ENCODE data around the gene PADI4. TPM values are rescaled to one million over a fixed set of nuclear protein-coding genes. Genes with fewer than 3 reads are reported as not detected.

The PADI4 gene
- total and polyA plus RNA-seq, 12 donors = 0.05 to 0.72 (median 0.27) TPM; not detected in 5

DNA sequence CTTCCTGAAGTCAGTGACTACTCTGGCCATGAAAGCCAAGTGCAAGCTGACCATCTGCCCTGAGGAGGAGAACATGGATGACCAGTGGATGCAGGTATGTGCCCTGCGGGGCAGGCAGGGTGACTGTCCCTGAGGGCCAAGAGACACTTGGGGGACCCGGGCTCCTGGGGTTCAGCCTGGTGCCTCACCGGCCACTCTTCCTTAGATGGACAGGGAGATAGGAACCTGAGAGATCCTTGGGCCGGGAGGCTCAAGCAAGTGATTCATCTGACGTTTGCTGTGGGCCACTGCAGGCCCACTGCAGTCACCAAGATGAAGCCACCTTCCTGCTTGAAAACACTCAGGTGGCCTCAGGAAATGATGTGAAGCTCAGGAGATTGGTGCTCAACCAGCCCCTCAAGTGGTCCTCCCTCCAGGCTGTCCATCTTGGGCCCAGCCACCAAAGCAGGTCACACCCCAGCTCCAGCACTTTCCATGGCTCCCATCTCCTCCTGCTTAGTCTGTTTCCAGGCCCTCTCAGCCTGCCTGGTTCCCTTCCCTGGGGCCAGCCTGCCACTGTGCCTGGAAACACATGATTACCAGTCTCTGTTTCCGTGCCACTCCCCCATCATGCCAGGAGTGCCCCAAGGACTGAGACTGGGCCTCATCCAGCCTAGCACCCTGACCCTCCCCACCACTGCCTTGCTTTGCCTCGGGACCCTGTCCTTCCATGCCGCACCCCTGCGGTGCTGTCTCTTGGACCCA is 38.2 kb downstream of the PADI4 start:
- no peak for DNase-seq
- intact Hi-C loops (cut with DNase I) = no loop called here
- H3K36me3 ChIP-seq (replicated peaks in 1 of 2) = no peaks in the 10 kb centered on the region
- no peaks in the 10 kb centered on the region for H3K9me3 ChIP-seq (replicated peaks in 1 of 3)
- WGBS, 4 donors = 79 to 89% (median 84%) methylated on average over 6 to 9 of the region's 9 CpGs
- no peak overlapping the region for H3K4me3 ChIP-seq
- no peaks in the 10 kb centered on the region for H3K27me3 ChIP-seq
- no peak overlapping the region for H3K27ac ChIP-seq
- H3K4me1 ChIP-seq (replicated peaks in 1 of 2) = no peaks in the 10 kb centered on the region
- no peak for TF ChIP-seq POLR2A (IDR thresholded peaks at IDR 0.05)
- TF ChIP-seq, protein P1, sequence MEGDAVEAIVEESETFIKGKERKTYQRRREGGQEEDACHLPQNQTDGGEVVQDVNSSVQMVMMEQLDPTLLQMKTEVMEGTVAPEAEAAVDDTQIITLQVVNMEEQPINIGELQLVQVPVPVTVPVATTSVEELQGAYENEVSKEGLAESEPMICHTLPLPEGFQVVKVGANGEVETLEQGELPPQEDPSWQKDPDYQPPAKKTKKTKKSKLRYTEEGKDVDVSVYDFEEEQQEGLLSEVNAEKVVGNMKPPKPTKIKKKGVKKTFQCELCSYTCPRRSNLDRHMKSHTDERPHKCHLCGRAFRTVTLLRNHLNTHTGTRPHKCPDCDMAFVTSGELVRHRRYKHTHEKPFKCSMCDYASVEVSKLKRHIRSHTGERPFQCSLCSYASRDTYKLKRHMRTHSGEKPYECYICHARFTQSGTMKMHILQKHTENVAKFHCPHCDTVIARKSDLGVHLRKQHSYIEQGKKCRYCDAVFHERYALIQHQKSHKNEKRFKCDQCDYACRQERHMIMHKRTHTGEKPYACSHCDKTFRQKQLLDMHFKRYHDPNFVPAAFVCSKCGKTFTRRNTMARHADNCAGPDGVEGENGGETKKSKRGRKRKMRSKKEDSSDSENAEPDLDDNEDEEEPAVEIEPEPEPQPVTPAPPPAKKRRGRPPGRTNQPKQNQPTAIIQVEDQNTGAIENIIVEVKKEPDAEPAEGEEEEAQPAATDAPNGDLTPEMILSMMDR (IDR thresholded peaks at IDR 0.05) = no peak

DNA sequence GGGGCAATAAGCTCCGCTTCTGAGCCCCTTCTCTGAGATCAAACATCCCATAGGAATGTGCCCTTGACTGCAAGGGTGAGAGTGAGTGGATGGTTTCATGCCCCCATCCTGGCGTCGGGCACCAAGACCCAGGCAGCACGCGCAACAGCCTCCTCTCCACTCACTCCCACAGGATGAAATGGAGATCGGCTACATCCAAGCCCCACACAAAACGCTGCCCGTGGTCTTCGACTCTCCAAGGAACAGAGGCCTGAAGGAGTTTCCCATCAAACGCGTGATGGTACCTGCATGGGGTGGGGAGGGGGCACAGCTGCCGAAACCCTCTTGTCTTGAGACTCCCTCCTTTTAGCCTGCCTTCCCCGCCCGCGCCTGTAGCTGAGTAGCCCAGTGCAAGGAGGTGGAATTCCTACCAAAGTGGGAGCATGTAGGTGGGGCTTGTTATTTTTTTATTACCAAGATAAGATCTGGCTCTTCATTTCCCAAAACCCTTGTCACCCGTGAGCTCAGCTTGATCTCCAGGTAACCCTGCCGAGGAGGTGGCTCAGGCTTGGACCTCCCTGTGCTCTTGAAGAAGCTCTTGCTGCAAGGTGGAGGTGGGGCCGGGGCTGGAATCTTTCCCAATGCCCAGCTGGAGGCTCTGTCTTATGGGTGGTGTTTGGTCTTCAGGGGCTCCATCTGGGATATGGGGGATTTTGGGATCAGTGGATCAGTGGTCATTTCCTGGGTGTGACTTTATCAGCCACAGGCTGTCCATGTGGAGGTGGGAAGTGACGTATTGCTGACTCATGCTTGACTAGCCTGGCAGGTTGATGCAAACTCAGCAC is 40.0 kb downstream of the PADI4 start:
- no peak overlapping the region for H3K4me3 ChIP-seq
- 68 to 80% (median 73%) methylated on average over 13 to 19 of the region's 19 CpGs for WGBS, 4 donors
- no peak for TF ChIP-seq POLR2A (IDR thresholded peaks at IDR 0.05)
- TF ChIP-seq, protein P1 (IDR thresholded peaks at IDR 0.05) = no peak
- no peak overlapping the region for H3K27ac ChIP-seq
- H3K9me3 ChIP-seq (replicated peaks in 1 of 3) = no peaks in the 10 kb centered on the region
- no peaks in the 10 kb centered on the region for H3K27me3 ChIP-seq
- H3K36me3 ChIP-seq (replicated peaks in 1 of 2) = no peaks in the 10 kb centered on the region
- no peak for DNase-seq
- intact Hi-C loops (cut with DNase I) = no loop called here
- no peaks in the 10 kb centered on the region for H3K4me1 ChIP-seq (replicated peaks in 1 of 2)

DNA sequence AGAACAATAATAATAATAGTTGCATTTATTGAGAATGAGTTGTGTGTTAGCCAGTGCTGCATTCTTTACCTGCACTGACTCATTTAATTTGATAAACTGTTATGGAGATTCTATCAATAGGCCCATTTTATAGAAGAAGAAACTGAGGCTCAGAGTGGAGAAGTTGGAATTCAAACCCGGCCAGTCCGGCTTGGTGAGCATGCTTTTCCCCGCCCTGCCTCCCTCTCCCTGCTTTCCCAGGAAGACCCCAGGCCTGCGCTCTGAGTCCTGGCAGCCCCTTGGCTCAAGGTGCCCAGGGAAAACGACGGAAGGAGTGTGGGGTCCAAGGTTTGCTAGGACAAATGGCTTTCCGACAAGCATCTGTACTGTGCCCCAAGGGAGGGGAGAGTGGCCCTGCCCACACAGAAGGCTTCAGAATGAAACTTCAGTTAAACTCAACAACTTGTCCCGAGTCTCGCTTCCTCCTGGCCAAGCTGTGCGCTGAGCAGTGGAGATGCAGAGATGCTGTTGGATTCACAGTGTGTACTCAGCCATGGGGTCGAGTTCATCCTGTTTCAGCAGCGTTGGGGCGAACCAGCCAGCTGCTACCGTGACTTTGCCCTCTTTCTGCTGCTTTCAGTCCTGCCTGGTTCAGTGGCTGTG is 40.7 kb downstream of the PADI4 start:
- TF ChIP-seq, protein P1 (IDR thresholded peaks at IDR 0.05) = no peak
- no peak for TF ChIP-seq POLR2A (IDR thresholded peaks at IDR 0.05)
- no peaks in the 10 kb centered on the region for H3K9me3 ChIP-seq (replicated peaks in 1 of 3)
- intact Hi-C loops (cut with DNase I) = no loop called here
- no peak for DNase-seq
- no peaks in the 10 kb centered on the region for H3K27me3 ChIP-seq
- WGBS, 4 donors = 60 to 68% (median 66%) methylated on average over 14 of the region's 14 CpGs
- no peaks in the 10 kb centered on the region for H3K36me3 ChIP-seq (replicated peaks in 1 of 2)
- H3K27ac ChIP-seq = no peak overlapping the region
- no peak overlapping the region for H3K4me3 ChIP-seq
- no peaks in the 10 kb centered on the region for H3K4me1 ChIP-seq (replicated peaks in 1 of 2)

DNA sequence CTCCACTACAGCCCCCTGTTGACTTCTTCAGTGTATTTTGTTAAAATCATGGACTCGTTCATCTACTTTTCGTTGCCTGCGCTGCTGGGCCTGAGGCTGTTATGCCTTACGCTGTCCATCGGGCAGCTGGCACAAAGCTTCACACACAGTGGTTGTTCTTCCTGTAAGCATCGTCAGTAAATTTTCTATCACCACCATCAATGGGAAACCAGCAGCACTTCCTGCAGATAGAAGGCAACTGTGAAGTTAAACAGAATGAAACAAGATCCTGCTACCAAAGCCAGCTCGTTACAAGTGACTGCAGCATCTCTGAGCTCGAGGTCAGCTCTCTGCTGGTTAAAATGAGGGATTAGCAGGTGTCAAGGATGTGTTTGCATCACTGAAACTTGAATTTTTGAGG is 42.1 kb downstream of the PADI4 start:
- Histone ChIP-seq H3K9me3 (replicated peaks in 1 of 3) (no peaks in the 10 kb centered on the region), H3K27me3 (no peaks in the 10 kb centered on the region)

More for the DNA sequence above, 42.1 kb downstream of the PADI4 start:
- Histone ChIP-seq H3K4me1 (replicated peaks in 1 of 2) (no peaks in the 10 kb centered on the region), H3K36me3 (replicated peaks in 1 of 2) (no peaks in the 10 kb centered on the region), H3K4me3 (no peak overlapping the region), H3K27ac (no peak overlapping the region)
- intact Hi-C loops (cut with DNase I) = no loop called here
- no peak for TF ChIP-seq POLR2A (IDR thresholded peaks at IDR 0.05)
- TF ChIP-seq, protein P1 (IDR thresholded peaks at IDR 0.05) = no peak
- WGBS, 4 donors = 58 to 75% (median 70%) methylated on average over 6 to 8 of the region's 8 CpGs; no CpG with 5 or more reads in 1 of the 4 donors
- no peak for DNase-seq
